ENCODE results near the gene CALM3. TPM values are rescaled to one million over a fixed set of nuclear protein-coding genes. Genes with fewer than 3 reads are reported as not detected.

The CALM3 gene
- total and polyA plus RNA-seq, 2 of the 13 experiments (the other 11 are each of a cell fraction or from before 2014, with no cell fraction given) = 239 to 258 TPM

DNA sequence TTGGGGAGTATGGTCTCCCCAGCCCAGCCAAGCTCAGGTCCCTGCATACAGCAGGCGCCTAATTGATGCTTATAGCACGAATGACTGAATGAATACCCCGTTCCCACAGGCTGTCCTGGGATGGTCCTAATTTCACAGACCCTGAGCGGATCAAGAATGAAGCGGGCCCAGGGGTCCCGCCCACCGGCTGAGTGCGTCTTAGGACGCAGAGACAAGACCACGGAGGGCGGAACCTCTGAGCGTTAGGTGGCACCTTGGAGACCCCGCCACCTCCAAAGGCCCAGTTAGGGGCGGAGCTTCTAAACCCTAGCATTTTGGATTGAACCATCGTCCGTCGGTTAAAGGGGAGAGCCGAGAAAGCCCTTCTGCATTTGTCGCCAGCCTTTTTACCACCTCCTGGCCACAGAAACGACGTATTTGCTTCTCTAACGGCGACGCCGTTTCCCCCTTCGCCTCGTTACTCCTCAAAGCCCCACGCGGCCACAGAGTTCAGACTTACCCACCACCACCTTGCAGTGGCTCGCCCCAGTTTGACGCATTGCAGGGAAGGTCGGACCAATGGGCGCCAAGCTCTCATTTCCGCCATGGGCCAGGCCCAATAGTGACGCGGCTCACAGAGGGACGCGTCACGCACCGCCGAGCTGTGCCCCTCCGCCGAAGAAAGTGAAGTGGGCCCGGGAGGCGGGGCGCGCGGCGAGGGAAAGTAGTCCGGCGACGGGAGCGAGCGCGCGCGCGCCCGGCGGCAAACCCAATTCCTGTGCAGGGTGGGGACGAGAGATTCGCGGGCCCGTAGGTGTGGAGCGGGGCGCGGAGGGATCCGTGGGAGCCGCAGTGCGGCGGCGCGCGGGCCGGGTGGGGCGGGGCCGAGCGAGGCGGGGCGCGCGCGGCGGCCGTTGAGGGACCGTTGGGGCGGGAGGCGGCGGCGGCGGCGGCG lies 479 bp upstream of the CALM3 start (continued):
- TF ChIP-seq, protein P1, sequence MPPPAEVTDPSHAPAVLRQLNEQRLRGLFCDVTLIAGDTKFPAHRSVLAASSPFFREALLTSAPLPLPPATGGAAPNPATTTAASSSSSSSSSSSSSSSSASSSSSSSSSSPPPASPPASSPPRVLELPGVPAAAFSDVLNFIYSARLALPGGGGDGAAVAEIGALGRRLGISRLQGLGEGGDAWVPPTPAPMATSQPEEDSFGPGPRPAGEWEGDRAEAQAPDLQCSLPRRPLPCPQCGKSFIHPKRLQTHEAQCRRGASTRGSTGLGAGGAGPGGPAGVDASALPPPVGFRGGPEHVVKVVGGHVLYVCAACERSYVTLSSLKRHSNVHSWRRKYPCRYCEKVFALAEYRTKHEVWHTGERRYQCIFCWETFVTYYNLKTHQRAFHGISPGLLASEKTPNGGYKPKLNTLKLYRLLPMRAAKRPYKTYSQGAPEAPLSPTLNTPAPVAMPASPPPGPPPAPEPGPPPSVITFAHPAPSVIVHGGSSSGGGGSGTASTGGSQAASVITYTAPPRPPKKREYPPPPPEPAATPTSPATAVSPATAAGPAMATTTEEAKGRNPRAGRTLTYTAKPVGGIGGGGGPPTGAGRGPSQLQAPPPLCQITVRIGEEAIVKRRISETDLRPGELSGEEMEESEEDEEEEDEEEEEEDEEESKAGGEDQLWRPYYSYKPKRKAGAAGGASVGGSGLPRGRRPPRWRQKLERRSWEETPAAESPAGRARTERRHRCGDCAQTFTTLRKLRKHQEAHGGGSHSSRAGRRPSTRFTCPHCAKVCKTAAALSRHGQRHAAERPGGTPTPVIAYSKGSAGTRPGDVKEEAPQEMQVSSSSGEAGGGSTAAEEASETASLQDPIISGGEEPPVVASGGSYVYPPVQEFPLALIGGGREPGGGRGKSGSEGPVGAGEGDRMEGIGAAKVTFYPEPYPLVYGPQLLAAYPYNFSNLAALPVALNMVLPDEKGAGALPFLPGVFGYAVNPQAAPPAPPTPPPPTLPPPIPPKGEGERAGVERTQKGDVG (CRISPR knock-in tag; IDR thresholded peaks at IDR 0.05; ENCODE audit: borderline replicate concordance) = no peak
- no peak for TF ChIP-seq SOX13 (IDR thresholded peaks at IDR 0.05)
- TF ChIP-seq SOX13 (CRISPR knock-in tag; conservative IDR thresholded peaks at IDR 0.05 in 1 of 2, IDR thresholded peaks at IDR 0.05 in 1 of 2) = peak in 1 of 2 experiments; percentile 59; a peak in 2 of 4 replicates
- TF ChIP-seq AKAP8 (CRISPR knock-in tag; IDR thresholded peaks at IDR 0.05) = no peak; the same call in 1 of the 2 replicates
- TF ChIP-seq ZNF251 (CRISPR knock-in tag; IDR thresholded peaks at IDR 0.05) = no peak
- TF ChIP-seq GATAD2A (CRISPR knock-in tag; IDR thresholded peaks at IDR 0.05) = peak; percentile 61; the same call in 1 of the 2 replicates
- TF ChIP-seq DR1 (CRISPR knock-in tag; IDR thresholded peaks at IDR 0.05) = peak; percentile 40; the same call in 1 of the 2 replicates
- TF ChIP-seq ZNF788 (CRISPR knock-in tag; IDR thresholded peaks at IDR 0.05; ENCODE audit: borderline replicate concordance) = peak; percentile 81
- TF ChIP-seq MTF1 (CRISPR knock-in tag; IDR thresholded peaks at IDR 0.05) = no peak
- TF ChIP-seq ZFP36 (IDR thresholded peaks at IDR 0.05; ENCODE audit: borderline replicate concordance, low read depth, low read length, partially characterized antibody) = no peak
- no peak for TF ChIP-seq ZC3H13 (CRISPR knock-in tag; IDR thresholded peaks at IDR 0.05)
- TF ChIP-seq ZNF33A (CRISPR knock-in tag; IDR thresholded peaks at IDR 0.05; ENCODE audit: borderline replicate concordance) = no peak
- TF ChIP-seq, protein P2, sequence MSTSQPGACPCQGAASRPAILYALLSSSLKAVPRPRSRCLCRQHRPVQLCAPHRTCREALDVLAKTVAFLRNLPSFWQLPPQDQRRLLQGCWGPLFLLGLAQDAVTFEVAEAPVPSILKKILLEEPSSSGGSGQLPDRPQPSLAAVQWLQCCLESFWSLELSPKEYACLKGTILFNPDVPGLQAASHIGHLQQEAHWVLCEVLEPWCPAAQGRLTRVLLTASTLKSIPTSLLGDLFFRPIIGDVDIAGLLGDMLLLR (CRISPR knock-in tag; IDR thresholded peaks at IDR 0.05) = no peak
- TF ChIP-seq HOXD1 (CRISPR knock-in tag; IDR thresholded peaks at IDR 0.05) = peak; percentile 53; the same call in 1 of the 2 replicates
- TF ChIP-seq, protein P3, sequence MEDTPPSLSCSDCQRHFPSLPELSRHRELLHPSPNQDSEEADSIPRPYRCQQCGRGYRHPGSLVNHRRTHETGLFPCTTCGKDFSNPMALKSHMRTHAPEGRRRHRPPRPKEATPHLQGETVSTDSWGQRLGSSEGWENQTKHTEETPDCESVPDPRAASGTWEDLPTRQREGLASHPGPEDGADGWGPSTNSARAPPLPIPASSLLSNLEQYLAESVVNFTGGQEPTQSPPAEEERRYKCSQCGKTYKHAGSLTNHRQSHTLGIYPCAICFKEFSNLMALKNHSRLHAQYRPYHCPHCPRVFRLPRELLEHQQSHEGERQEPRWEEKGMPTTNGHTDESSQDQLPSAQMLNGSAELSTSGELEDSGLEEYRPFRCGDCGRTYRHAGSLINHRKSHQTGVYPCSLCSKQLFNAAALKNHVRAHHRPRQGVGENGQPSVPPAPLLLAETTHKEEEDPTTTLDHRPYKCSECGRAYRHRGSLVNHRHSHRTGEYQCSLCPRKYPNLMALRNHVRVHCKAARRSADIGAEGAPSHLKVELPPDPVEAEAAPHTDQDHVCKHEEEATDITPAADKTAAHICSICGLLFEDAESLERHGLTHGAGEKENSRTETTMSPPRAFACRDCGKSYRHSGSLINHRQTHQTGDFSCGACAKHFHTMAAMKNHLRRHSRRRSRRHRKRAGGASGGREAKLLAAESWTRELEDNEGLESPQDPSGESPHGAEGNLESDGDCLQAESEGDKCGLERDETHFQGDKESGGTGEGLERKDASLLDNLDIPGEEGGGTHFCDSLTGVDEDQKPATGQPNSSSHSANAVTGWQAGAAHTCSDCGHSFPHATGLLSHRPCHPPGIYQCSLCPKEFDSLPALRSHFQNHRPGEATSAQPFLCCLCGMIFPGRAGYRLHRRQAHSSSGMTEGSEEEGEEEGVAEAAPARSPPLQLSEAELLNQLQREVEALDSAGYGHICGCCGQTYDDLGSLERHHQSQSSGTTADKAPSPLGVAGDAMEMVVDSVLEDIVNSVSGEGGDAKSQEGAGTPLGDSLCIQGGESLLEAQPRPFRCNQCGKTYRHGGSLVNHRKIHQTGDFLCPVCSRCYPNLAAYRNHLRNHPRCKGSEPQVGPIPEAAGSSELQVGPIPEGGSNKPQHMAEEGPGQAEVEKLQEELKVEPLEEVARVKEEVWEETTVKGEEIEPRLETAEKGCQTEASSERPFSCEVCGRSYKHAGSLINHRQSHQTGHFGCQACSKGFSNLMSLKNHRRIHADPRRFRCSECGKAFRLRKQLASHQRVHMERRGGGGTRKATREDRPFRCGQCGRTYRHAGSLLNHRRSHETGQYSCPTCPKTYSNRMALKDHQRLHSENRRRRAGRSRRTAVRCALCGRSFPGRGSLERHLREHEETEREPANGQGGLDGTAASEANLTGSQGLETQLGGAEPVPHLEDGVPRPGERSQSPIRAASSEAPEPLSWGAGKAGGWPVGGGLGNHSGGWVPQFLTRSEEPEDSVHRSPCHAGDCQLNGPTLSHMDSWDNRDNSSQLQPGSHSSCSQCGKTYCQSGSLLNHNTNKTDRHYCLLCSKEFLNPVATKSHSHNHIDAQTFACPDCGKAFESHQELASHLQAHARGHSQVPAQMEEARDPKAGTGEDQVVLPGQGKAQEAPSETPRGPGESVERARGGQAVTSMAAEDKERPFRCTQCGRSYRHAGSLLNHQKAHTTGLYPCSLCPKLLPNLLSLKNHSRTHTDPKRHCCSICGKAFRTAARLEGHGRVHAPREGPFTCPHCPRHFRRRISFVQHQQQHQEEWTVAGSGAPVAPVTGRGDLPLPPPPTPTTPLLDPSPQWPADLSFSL (CRISPR knock-in tag; IDR thresholded peaks at IDR 0.05) = no peak
- no peak for TF ChIP-seq KLF15 (CRISPR knock-in tag; IDR thresholded peaks at IDR 0.05; ENCODE audit: borderline replicate concordance)
- TF ChIP-seq, protein P4, sequence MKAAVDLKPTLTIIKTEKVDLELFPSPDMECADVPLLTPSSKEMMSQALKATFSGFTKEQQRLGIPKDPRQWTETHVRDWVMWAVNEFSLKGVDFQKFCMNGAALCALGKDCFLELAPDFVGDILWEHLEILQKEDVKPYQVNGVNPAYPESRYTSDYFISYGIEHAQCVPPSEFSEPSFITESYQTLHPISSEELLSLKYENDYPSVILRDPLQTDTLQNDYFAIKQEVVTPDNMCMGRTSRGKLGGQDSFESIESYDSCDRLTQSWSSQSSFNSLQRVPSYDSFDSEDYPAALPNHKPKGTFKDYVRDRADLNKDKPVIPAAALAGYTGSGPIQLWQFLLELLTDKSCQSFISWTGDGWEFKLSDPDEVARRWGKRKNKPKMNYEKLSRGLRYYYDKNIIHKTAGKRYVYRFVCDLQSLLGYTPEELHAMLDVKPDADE (CRISPR knock-in tag; IDR thresholded peaks at IDR 0.05) = no peak

Data from HepG2 (cell line).